Activated naive CD8-positive, alpha-beta T cell treated with anti-CD3 and anti-CD28 coated beads for 36 hours (primary cell): ENCODE results near the gene SAAL1. TPM values are rescaled to one million over a fixed set of nuclear protein-coding genes. Genes with fewer than 3 reads are reported as not detected.
"Not testable (repeated sequence)": the region's sequence is repeated elsewhere in the genome, so short reads cannot be mapped to it uniquely, and the experiment has no call there.

Experiments
- DNase-seq: peaks from one replicate; pipeline ENCODE4 v3.0.0; 2021
- H3K27ac Mint-ChIP-seq: one replicate; pipeline ENCODE4 v1.8.0; 2022; ENCODE audit warnings: mild to moderate bottlenecking, moderate library complexity, mixed read lengths
- H3K27me3 Mint-ChIP-seq: one replicate; pipeline ENCODE4 v1.8.0; 2022; ENCODE audit warnings: mild to moderate bottlenecking, mixed read lengths
- H3K36me3 Mint-ChIP-seq: one replicate; pipeline ENCODE4 v1.8.0; 2021; ENCODE audit warnings: mild to moderate bottlenecking, mixed read lengths
- H3K4me1 Mint-ChIP-seq: one replicate; pipeline ENCODE4 v1.8.0; 2021; ENCODE audit warnings: mixed read lengths
- H3K4me3 Mint-ChIP-seq: one replicate; pipeline ENCODE4 v1.8.0; 2022; ENCODE audit warnings: mild to moderate bottlenecking, moderate library complexity, mixed read lengths
- H3K9me3 Mint-ChIP-seq: one replicate; pipeline ENCODE4 v1.8.0; 2022; ENCODE audit warnings: mixed read lengths
- total RNA-seq, 2 experiments: library from RNA; stranded (reverse); gene quantifications; one replicate each; pipeline ENCODE4 v1.2.3, GENCODE V29; 2021

SAAL1 gene
- 10 to 100 TPM; 52.2 to 52.4 TPM for total RNA-seq

- Mint-ChIP-seq H3K27ac (peak within 1 kb of the TSS; percentile 86), H3K9me3 (no peaks in the 10 kb centered on the region), H3K4me3 (peak within 1 kb of the TSS; percentile 92), H3K4me1 (peaks cover 36% of the 10 kb centered on the region), H3K36me3 (peaks cover 26% of the 10 kb centered on the region), H3K27me3 (peaks cover 5% of the 10 kb centered on the region)
- peak; percentile 90 for DNase-seq
These were observed at the start of gene SAAL1 for GRCh38 chr11:18105802-18106574. Gene SAAL1 (minus strand): TSS chr11:18106082. CDS start chr11:18106041, 41 bp downstream.

DNA sequence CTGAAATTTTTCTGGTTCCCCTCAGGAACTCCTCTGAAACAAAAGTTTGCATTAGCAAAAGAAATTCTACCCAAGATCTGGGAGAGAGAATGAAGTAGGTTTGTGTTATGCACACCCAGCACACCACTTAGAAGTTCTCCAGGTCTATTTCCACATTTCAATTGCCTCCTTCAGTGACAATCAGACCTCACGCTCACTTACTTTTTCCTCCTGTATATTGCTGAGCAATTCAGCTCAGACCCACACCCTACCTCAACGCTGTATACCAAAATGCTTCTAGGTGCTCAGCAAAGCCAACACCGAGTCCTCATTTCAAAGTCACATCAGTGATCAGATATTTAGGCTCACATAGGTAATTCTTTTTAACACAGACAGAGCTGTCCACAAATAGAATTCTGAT, 45.7 kb upstream of the SAAL1 start:
- Mint-ChIP-seq H3K4me1 (no peaks in the 10 kb centered on the region), H3K9me3 (no peaks in the 10 kb centered on the region), H3K4me3 (no peak overlapping the region), H3K36me3 (no peaks in the 10 kb centered on the region), H3K27ac (no peak overlapping the region), H3K27me3 (peaks cover 35% of the 10 kb centered on the region)
- no peak for DNase-seq

DNA sequence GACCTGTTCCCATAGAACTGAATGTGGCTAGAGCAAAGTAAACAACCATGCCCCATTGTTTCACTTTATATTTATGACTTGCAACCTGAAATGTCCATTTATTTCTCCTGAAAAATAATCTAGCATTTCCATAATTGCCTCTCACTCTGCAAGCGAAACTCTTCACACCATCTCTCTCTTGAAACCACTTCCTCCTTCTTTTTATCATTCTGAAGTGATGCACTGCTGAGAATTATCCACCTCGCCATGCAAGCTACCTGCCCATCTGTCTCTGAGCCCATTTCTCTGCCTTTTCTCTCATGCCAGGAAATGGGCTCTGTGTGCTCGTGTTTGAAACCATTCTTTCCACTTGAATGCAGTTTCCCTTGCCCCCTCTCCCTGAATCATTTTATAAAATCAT, 40.0 kb upstream of the SAAL1 start:
- no peak overlapping the region for H3K4me3 Mint-ChIP-seq
- H3K9me3 Mint-ChIP-seq, result no peaks in the 10 kb centered on the region
- no peaks in the 10 kb centered on the region for H3K36me3 Mint-ChIP-seq
- no peak overlapping the region for H3K27ac Mint-ChIP-seq
- H3K27me3 Mint-ChIP-seq, result peaks cover 32% of the 10 kb centered on the region
- H3K4me1 Mint-ChIP-seq, result no peaks in the 10 kb centered on the region
- no peak for DNase-seq

- H3K27me3 Mint-ChIP-seq, result peaks cover 33% of the 10 kb centered on the region
- H3K4me1 Mint-ChIP-seq, result no peaks in the 10 kb centered on the region
- no peaks in the 10 kb centered on the region for H3K9me3 Mint-ChIP-seq
- no peak overlapping the region for H3K4me3 Mint-ChIP-seq
- H3K27ac Mint-ChIP-seq, result no peak overlapping the region
- DNase-seq, result no peak
- H3K36me3 Mint-ChIP-seq, result no peaks in the 10 kb centered on the region
These were observed 39.1 kb upstream of the SAAL1 start for GRCh38 chr11:18145025-18145424.

- no peak overlapping the region for H3K4me3 Mint-ChIP-seq
- H3K27me3 Mint-ChIP-seq, result peaks cover 34% of the 10 kb centered on the region
- no peak for DNase-seq
- H3K27ac Mint-ChIP-seq, result no peak overlapping the region
- H3K36me3 Mint-ChIP-seq, result no peaks in the 10 kb centered on the region
- H3K9me3 Mint-ChIP-seq, result no peaks in the 10 kb centered on the region
- H3K4me1 Mint-ChIP-seq, result no peaks in the 10 kb centered on the region
These were observed 38.4 kb upstream of the SAAL1 start for GRCh38 chr11:18144243-18144642.

DNA sequence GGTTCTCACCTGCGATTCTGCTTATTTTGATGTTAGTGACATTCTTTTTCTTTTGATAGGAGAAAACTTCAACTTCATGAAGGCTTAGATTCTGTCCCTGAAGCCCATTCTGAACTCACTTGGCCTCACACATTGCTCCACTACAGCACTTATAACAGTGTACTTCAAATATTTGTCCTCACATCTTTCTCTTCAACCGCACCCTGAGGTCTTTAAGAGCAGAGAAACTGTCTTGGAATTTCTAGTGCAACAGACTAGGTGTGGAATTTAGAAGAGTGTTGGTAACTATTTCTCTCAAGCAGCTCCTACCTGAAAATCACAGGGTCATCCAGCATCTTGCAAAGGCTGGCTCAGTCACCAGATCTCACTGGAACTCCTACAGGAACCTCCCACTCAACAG, 34.3 kb upstream of the SAAL1 start:
- Mint-ChIP-seq H3K9me3 (no peaks in the 10 kb centered on the region), H3K27ac (no peak overlapping the region), H3K27me3 (peaks cover 27% of the 10 kb centered on the region), H3K36me3 (no peaks in the 10 kb centered on the region), H3K4me1 (no peaks in the 10 kb centered on the region), H3K4me3 (no peak overlapping the region)
- DNase-seq, result no peak

- Mint-ChIP-seq H3K4me3 (no peak overlapping the region), H3K4me1 (no peaks in the 10 kb centered on the region)
These were observed 31.4 kb upstream of the SAAL1 start for GRCh38 chr11:18137186-18137800.

GRCh38 chr11:18135308-18135707, 29.4 kb upstream of the SAAL1 start:
- Mint-ChIP-seq H3K4me1 (no peaks in the 10 kb centered on the region), H3K27me3 (peaks cover 22% of the 10 kb centered on the region), H3K36me3 (no peaks in the 10 kb centered on the region), H3K27ac (no peak overlapping the region), H3K4me3 (no peak overlapping the region), H3K9me3 (no peaks in the 10 kb centered on the region)
- DNase-seq, result no peak

More at GRCh38 chr11:18137186-18137800, 31.4 kb upstream of the SAAL1 start:
- Mint-ChIP-seq H3K36me3 (no peaks in the 10 kb centered on the region), H3K27ac (no peak overlapping the region), H3K27me3 (peaks cover 24% of the 10 kb centered on the region), H3K9me3 (no peaks in the 10 kb centered on the region)
- no peak for DNase-seq

DNA sequence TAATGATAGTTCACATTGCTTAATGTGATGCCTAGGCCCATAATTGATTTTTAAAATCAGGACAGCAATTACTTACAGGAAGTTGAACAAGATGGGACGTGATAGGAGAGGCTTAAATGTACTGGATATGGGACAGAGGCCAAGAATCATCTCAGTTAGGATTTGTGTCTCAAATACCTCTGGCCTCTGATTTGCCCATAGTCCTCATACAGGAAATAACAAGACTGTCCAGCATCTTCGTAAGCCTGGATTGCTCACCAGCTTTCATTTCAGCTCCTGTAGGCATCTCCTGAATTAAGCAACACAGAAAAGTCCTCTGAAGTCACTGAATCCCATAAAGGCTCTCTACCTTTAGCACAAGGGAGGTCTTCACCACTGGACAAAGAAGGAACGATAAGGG, 26.5 kb upstream of the SAAL1 start, which contains the start of gene MRGPRX3:
TSS of gene MRGPRX3 (plus strand) at position 231 of the 400 bp plus-strand sequence. CDS start 4,632 bp downstream, outside the sequence.
- H3K36me3 Mint-ChIP-seq, result no peaks in the 10 kb centered on the region
- DNase-seq, result no peak
- no peaks in the 10 kb centered on the region for H3K4me1 Mint-ChIP-seq
- no peak within 1 kb of the TSS for H3K27ac Mint-ChIP-seq
- H3K9me3 Mint-ChIP-seq, result no peaks in the 10 kb centered on the region
- H3K27me3 Mint-ChIP-seq, result peaks cover 33% of the 10 kb centered on the region
- no peak within 1 kb of the TSS for H3K4me3 Mint-ChIP-seq

- peaks cover 34% of the 10 kb centered on the region for H3K27me3 Mint-ChIP-seq
- not testable (repeated sequence) for H3K4me3 Mint-ChIP-seq
These were observed 25.2 kb upstream of the SAAL1 start for GRCh38 chr11:18131115-18131514.

DNA sequence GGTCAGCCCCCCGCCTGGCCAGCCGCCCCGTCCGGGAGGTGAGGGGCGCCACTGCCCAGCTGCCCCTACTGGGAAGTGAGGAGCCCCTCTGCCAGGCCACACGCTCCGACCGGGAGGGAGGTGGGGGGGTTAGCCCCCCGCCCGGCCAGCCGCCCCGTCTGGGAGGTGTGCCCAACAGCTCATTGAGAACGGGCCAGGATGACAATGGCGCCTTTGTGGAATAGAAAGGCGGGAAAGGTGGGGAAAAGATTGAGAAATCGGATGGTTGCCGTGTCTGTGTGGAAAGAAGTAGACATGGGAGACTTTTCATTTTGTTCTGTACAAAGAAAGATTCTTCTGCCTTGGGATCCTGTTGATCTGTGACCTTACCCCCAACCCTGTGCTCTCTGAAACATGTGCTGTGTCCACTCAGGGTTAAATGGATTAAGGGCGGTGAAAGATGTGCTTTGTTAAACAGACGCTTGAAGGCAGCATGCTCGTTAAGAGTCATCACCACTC, 15.5 kb upstream of the SAAL1 start:
- not testable (repeated sequence) for H3K27ac Mint-ChIP-seq, H3K4me1 Mint-ChIP-seq, H3K9me3 Mint-ChIP-seq, H3K27me3 Mint-ChIP-seq, H3K36me3 Mint-ChIP-seq, H3K4me3 Mint-ChIP-seq, DNase-seq

More at GRCh38 chr11:18131115-18131514, 25.2 kb upstream of the SAAL1 start:
- not testable (repeated sequence) for H3K9me3 Mint-ChIP-seq, DNase-seq, H3K27ac Mint-ChIP-seq, H3K36me3 Mint-ChIP-seq, H3K4me1 Mint-ChIP-seq

DNA sequence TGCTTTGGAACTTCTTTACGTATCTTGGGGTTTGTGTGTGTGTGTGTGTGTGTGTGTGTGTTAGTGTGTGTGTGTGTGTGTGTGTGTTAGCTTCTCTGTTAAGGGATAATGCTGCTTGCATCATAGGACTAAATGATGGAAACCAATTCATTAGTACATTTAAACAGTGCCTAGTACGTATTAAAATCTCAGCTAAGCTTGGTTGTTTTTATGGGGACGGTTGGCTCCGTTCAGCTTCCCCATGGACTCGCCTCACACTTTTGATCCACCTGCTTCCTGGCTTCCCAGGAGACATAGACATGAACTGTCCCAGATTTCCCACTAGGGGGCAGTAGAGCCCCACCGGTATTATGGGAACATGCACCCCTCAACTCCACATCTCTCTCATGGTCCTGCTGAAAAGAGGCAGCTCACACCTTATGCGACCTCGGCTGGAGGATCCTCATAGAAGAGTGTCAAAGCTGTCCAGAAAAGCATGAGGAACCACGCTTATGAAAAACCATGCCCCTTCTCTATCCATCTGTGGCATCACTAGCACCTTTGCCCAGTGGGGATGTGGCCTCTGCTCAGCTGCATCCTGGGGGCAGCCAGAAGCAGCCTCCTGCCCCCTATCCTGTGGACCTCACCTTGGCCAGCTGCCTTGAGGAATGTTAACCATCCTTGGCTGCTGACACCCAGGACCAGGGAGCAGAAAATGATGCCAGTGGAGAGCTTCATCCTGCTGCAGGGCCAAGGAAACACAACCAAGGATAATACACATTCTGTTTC, 9.7 kb upstream of the SAAL1 start:
- peaks cover 16% of the 10 kb centered on the region for H3K27me3 Mint-ChIP-seq
- H3K27ac Mint-ChIP-seq, result no peak overlapping the region
- H3K4me3 Mint-ChIP-seq, result no peak overlapping the region
- no peaks in the 10 kb centered on the region for H3K9me3 Mint-ChIP-seq
- no peaks in the 10 kb centered on the region for H3K36me3 Mint-ChIP-seq
- DNase-seq, result peak; percentile 59
- H3K4me1 Mint-ChIP-seq, result peaks cover 4% of the 10 kb centered on the region

DNA sequence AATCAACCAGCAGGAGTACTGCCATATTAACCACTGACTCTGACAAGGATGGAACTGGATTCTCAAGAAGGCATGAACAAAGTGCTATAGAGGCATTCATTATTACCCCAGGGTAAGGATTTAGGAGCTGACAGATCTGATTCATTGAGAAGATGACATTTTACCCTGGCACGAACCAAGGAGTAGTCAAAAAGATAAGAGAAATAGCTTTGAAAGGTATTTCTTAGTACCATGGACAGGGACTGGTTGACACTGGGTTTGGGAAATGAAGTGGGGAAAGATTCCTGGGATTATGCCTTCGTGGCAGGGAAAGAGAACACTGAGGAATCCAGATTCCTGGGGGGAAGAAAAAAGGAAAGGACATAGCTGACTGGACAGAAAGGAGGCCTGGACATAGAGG, 5.1 kb upstream of the SAAL1 start:
- H3K27me3 Mint-ChIP-seq, result peaks cover 21% of the 10 kb centered on the region
- no peak for DNase-seq
- H3K27ac Mint-ChIP-seq, result no peak overlapping the region
- H3K9me3 Mint-ChIP-seq, result no peaks in the 10 kb centered on the region
- peaks cover 8% of the 10 kb centered on the region for H3K4me1 Mint-ChIP-seq
- H3K4me3 Mint-ChIP-seq, result no peak overlapping the region
- H3K36me3 Mint-ChIP-seq, result no peaks in the 10 kb centered on the region

- Mint-ChIP-seq H3K4me3 (no peak overlapping the region), H3K27ac (peak overlapping the region; percentile 43), H3K27me3 (peaks cover 5% of the 10 kb centered on the region), H3K36me3 (peaks cover 5% of the 10 kb centered on the region), H3K4me1 (peaks cover 18% of the 10 kb centered on the region), H3K9me3 (no peaks in the 10 kb centered on the region)
- no peak for DNase-seq
These were observed 2.4 kb upstream of the SAAL1 start for GRCh38 chr11:18108254-18108653.

- Mint-ChIP-seq H3K4me3 (peak overlapping the region; percentile 92), H3K27ac (no peak overlapping the region), H3K9me3 (no peaks in the 10 kb centered on the region), H3K4me1 (peaks cover 29% of the 10 kb centered on the region), H3K36me3 (peaks cover 19% of the 10 kb centered on the region), H3K27me3 (peaks cover 5% of the 10 kb centered on the region)
- DNase-seq, result no peak
These were observed 806 bp upstream of the SAAL1 start for GRCh38 chr11:18106688-18107087.
